Activated naive CD8-positive, alpha-beta T cell treated with anti-CD3 and anti-CD28 coated beads, Interleukin-2, amount 10 ng/mL, durations not matched to agents 7 days and 5 days (primary cell): ENCODE data around the gene PITX2. TPM values are rescaled to one million over a fixed set of nuclear protein-coding genes. Genes with fewer than 3 reads are reported as not detected.

Source experiments
- ATAC-seq: fragments of 150-1000 bp; cut with Tn5 transposase; one replicate; pipeline ENCODE4 v1.10.0; 2021; ENCODE audit warnings: low read depth, moderate library complexity
- POLR2A ChIA-PET: fragments of 350-600 bp; sonication (Branson Sonifier 250); formaldehyde crosslinking; loops from one replicate; lab custom pipeline; 2021; ENCODE audit warnings: antibody characterized with exemption; lab: Charles Lee
- DNase-seq: peaks from one replicate; pipeline ENCODE4 v3.0.0; 2021
- H3K27ac Mint-ChIP-seq: one replicate; pipeline ENCODE4 v1.8.0; 2022; ENCODE audit warnings: mild to moderate bottlenecking, mixed read lengths
- H3K27me3 Mint-ChIP-seq: one replicate; pipeline ENCODE4 v1.8.0; 2022; ENCODE audit warnings: mild to moderate bottlenecking, moderate library complexity, mixed read lengths
- H3K36me3 Mint-ChIP-seq: one replicate; pipeline ENCODE4 v1.8.0; 2021; ENCODE audit warnings: mild to moderate bottlenecking, mixed read lengths
- H3K4me1 Mint-ChIP-seq: one replicate; pipeline ENCODE4 v1.8.0; 2021; ENCODE audit warnings: mixed read lengths
- H3K4me3 Mint-ChIP-seq: one replicate; pipeline ENCODE4 v1.8.0; 2022; ENCODE audit warnings: mild to moderate bottlenecking, moderate library complexity, mixed read lengths
- H3K9me3 Mint-ChIP-seq: one replicate; pipeline ENCODE4 v1.8.0; 2021; ENCODE audit warnings: mixed read lengths
- total RNA-seq, 2 experiments: library from RNA; stranded (reverse); gene quantifications; one replicate each; pipeline ENCODE4 v1.2.3, GENCODE V29; 2021

The PITX2 gene
- total RNA-seq, 2 experiments from 2014 or later, result not detected

DNA sequence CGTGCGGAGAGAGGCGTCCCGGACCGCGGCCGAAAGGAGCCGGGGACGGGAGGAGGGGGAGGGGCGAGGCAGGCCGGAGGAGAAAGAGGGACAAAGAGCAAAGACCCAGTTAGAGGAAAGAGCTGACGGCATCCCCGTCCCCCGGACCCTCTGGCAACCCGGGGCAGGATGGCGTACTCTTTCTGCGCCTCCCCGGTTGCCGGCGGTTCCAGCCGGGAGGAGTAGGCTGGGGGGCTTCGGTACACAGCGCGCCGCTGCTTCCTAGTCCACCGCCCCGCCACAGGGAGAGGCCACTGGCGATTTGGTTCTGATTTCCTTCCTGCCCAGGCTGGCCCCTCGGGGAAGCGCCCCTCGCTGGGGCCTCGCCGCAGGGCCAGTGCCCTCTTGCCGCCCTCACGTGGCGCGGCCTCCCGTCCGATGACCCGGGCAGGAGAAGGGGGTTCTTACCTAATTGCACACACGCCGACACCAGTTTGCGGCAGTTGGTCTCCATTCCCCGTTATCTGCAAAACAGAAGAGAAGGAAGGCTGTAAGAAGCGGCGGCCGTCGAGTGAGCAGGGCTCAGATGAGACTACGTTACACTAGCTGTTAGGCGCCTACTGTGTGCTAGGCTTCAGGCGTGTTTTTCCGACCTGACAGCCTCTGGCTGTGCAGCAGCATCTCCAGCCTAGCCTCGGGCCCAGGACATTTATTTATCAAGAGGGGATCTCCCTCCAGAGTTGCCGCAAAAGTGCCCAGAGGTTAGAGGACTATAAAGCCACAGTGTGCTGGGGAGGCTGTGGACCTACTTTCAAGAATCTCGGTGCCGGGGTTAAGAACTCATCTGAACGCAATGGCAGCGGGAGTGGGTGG, 9.9 kb upstream of the PITX2 start:
- Mint-ChIP-seq H3K27me3 (peaks cover 82% of the 10 kb centered on the region), H3K36me3 (peaks cover 3% of the 10 kb centered on the region), H3K27ac (peak overlapping the region; percentile 65), H3K4me3 (peak overlapping the region; percentile 70), H3K9me3 (peaks cover 13% of the 10 kb centered on the region), H3K4me1 (peaks cover 12% of the 10 kb centered on the region)
- POLR2A ChIA-PET, result no interaction called here
- no peak for ATAC-seq
- DNase-seq, result peak; percentile 30

- Mint-ChIP-seq H3K36me3 (peaks cover 1% of the 10 kb centered on the region), H3K4me1 (peaks cover 10% of the 10 kb centered on the region), H3K9me3 (peaks cover 9% of the 10 kb centered on the region), H3K27ac (peak overlapping the region; percentile 65), H3K4me3 (peak overlapping the region; percentile 70), H3K27me3 (peaks cover 81% of the 10 kb centered on the region)
- peak; percentile 65 for ATAC-seq
- POLR2A ChIA-PET, result no interaction called here
- peak; percentile 41 for DNase-seq
These were observed 9.0 kb upstream of the PITX2 start for GRCh38 chr4:110631584-110632505.

- H3K27ac Mint-ChIP-seq, result peak overlapping the region; percentile 78
- ATAC-seq, result no peak
- peaks cover 1% of the 10 kb centered on the region for H3K36me3 Mint-ChIP-seq
- peak; percentile 45 for DNase-seq
- peaks cover 82% of the 10 kb centered on the region for H3K27me3 Mint-ChIP-seq
- peaks cover 10% of the 10 kb centered on the region for H3K4me1 Mint-ChIP-seq
- POLR2A ChIA-PET, result no interaction called here
- H3K9me3 Mint-ChIP-seq, result peaks cover 9% of the 10 kb centered on the region
- H3K4me3 Mint-ChIP-seq, result peak overlapping the region; percentile 39
These were observed 8.0 kb upstream of the PITX2 start for GRCh38 chr4:110630688-110631402.

GRCh38 chr4:110629780-110630687, 7.2 kb upstream of the PITX2 start:
- DNase-seq (peak; percentile 26), ATAC-seq (no peak)
- H3K27me3 Mint-ChIP-seq, result peaks cover 87% of the 10 kb centered on the region
- H3K36me3 Mint-ChIP-seq, result peaks cover 1% of the 10 kb centered on the region
- peak overlapping the region; percentile 21 for H3K27ac Mint-ChIP-seq
- H3K9me3 Mint-ChIP-seq, result peaks cover 9% of the 10 kb centered on the region
- POLR2A ChIA-PET, result no interaction called here
- H3K4me3 Mint-ChIP-seq, result no peak overlapping the region
- H3K4me1 Mint-ChIP-seq, result peaks cover 10% of the 10 kb centered on the region

DNA sequence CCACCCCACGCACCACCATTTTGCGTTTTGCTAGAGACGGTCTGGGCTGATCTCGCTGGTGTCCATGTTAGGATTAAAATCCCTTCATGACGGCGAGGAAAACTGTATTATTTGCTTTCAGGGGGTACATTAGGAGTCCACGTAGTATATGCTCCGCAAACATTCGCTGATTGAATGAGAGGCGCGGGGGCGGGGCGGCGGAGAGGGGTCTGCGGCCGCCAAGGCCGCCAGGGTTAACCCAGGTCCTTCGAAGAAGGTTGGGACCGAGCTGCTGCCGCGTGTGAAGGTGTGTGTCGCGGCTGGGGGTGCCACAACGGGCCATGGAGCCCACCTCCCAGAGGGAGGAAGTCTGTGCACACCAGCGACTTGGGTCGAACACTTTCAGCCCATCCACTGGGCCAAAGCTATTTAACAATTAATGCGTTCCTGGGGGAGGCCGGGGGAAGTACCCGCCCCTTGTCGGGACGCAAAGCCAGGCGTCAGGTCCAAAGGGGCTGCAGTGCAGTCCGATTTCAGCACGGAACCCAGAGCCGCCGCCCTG, 6.4 kb upstream of the PITX2 start:
- POLR2A ChIA-PET, result no interaction called here
- Mint-ChIP-seq H3K4me1 (peaks cover 10% of the 10 kb centered on the region), H3K36me3 (peaks cover 1% of the 10 kb centered on the region), H3K4me3 (no peak overlapping the region), H3K27me3 (peaks cover 88% of the 10 kb centered on the region), H3K9me3 (peaks cover 8% of the 10 kb centered on the region), H3K27ac (no peak overlapping the region)
- ATAC-seq, result no peak
- no peak for DNase-seq

DNA sequence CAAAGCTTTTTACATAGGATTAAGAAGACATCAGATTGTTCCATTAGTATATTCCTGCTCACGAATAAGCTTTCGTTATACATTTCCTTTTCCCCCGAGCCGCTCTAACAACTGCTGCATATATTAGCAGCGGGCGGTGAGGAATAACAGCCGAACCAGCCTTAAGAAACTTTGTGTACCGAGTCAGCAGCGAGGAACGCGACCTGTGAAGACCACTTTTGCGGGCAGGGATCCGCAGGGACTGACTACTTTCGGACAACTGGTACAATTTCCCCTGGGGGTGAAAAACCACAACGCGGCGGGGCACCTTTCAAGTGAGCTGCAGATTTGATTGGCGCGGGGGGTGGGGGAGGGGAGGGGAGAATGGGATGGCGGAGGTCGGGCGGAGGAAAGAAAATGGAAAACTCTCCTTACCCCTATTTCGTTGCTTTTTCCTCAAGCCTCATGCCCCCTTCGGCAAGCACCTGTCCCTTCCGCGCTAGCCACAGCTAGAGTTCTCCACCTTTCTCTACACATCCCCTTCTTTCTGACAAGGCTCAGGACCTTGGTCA, 5.9 kb upstream of the PITX2 start:
- Mint-ChIP-seq H3K27ac (no peak overlapping the region), H3K4me1 (peaks cover 10% of the 10 kb centered on the region), H3K4me3 (no peak overlapping the region), H3K36me3 (peaks cover 1% of the 10 kb centered on the region), H3K9me3 (peaks cover 8% of the 10 kb centered on the region), H3K27me3 (peaks cover 90% of the 10 kb centered on the region)
- ATAC-seq (no peak), DNase-seq (no peak)
- POLR2A ChIA-PET, result no interaction called here

GRCh38 chr4:110627977-110628662, 5.2 kb upstream of the PITX2 start:
- peaks cover 13% of the 10 kb centered on the region for H3K4me1 Mint-ChIP-seq
- peaks cover 3% of the 10 kb centered on the region for H3K36me3 Mint-ChIP-seq
- peak overlapping the region; percentile 11 for H3K27ac Mint-ChIP-seq
- peaks cover 8% of the 10 kb centered on the region for H3K9me3 Mint-ChIP-seq
- peaks cover 90% of the 10 kb centered on the region for H3K27me3 Mint-ChIP-seq
- DNase-seq (no peak), ATAC-seq (no peak)
- POLR2A ChIA-PET, result no interaction called here
- H3K4me3 Mint-ChIP-seq, result no peak overlapping the region

- H3K9me3 Mint-ChIP-seq, result peaks cover 6% of the 10 kb centered on the region
- H3K4me1 Mint-ChIP-seq, result peaks cover 9% of the 10 kb centered on the region
- H3K27ac Mint-ChIP-seq, result no peak overlapping the region
- POLR2A ChIA-PET, result no interaction called here
- DNase-seq, result no peak
- peaks cover 3% of the 10 kb centered on the region for H3K36me3 Mint-ChIP-seq
- H3K4me3 Mint-ChIP-seq, result no peak overlapping the region
- H3K27me3 Mint-ChIP-seq, result peaks cover 93% of the 10 kb centered on the region
- ATAC-seq, result no peak
These were observed 3.8 kb upstream of the PITX2 start for GRCh38 chr4:110626532-110627153.

- Mint-ChIP-seq H3K4me3 (no peak overlapping the region), H3K27ac (no peak overlapping the region), H3K36me3 (peaks cover 3% of the 10 kb centered on the region), H3K9me3 (peaks cover 6% of the 10 kb centered on the region), H3K4me1 (peaks cover 12% of the 10 kb centered on the region), H3K27me3 (peaks cover 93% of the 10 kb centered on the region)
- POLR2A ChIA-PET, result no interaction called here
- no peak for ATAC-seq
- DNase-seq, result no peak
These were observed 2.8 kb upstream of the PITX2 start for GRCh38 chr4:110625576-110626257.

DNA sequence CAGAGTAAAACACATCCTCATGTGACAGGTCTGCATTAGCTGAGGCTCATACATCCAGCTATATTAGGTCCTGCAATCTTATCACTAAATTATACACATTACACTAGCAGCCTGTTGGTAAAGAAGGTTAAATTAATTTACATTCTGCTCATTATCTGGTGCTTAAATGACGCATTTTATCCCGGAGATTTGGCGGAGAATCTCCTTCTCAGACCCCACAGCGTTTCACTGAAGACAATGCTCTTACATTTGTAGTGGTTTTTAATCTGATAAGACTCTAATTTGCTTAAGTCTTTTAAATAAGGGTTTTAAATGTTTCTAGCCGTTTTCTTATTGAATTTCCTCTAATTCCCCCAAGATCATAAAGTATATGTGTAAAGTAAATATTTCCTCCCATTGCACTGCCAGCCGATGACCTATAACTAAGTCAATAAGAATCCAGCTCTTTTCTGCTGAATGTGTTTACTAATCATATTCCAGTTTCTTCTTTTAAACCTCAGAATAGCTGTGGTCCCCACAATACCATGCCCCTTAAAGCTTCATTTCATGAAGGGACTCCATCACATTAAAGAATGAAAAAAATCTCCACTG, 2.1 kb upstream of the PITX2 start:
- Mint-ChIP-seq H3K4me3 (no peak overlapping the region), H3K27ac (no peak overlapping the region), H3K36me3 (peaks cover 3% of the 10 kb centered on the region), H3K9me3 (peaks cover 6% of the 10 kb centered on the region), H3K27me3 (peaks cover 93% of the 10 kb centered on the region), H3K4me1 (peaks cover 14% of the 10 kb centered on the region)
- POLR2A ChIA-PET, result no interaction called here
- ATAC-seq (no peak), DNase-seq (no peak)
